HK-2 (cell line): ENCODE results near the gene TMTC3.
A peak's percentile ranks its signal among the peaks of the same experiment; 100 is the strongest.
"Not testable (repeated sequence)": the region's sequence is repeated elsewhere in the genome, so short reads cannot be mapped to it uniquely, and the experiment has no call there.

Experiments
- DNase-seq: peaks from one replicate; pipeline ENCODE4 v3.0.0-alpha.2; 2018; ENCODE audit not compliant: unreplicated experiment

TMTC3 gene

DNA sequence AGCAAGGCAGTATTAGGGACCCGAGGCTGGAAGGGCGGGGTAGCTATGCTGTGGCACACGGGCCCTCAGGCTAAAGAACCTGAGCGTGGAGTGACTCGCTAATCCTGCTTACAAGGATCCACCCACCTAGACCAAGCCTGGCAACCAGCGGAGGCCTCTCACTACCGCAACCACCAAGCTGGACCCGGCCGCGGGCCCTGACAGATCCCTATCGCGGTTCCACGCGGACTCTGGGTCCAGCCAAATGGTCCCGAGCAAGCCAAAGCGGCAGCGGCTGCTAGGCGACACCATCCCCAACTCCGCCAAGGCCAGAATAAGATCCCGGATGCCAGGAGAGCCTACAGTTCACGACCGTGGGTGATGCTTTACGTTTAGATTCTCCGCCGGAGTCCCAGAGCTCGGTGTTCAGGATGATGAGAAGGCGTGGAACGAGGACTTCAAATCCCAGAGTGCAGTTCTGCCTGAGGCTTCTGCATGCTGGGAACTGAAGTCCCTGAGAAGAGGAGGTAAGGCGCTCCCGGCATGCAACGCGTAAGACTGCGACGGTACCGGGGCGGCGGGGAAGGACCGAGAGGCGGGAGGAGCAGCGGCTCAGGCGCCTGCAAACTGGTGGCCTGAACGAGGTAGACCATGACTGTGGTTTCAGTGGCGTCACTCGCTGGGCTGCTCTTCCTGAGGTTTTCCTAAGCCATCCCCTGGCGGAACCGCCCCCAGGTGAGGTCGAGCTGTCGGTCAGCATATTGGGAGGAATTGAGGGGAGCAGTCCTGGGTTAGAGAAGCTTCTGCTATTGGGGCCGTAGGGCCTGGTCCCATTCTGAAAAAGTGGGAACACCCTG, at the start of gene TMTC3, which contains the start of gene CEP290:
TSS of gene TMTC3 (plus strand) at position 534 of the 836 bp plus-strand sequence. CDS start 6,009 bp downstream, outside the sequence.
TSS of gene CEP290 (minus strand) at position 315 of the 836 bp plus-strand sequence. CDS start 781 bp downstream, outside the sequence.
- DNase-seq, result peak; percentile 96

DNA sequence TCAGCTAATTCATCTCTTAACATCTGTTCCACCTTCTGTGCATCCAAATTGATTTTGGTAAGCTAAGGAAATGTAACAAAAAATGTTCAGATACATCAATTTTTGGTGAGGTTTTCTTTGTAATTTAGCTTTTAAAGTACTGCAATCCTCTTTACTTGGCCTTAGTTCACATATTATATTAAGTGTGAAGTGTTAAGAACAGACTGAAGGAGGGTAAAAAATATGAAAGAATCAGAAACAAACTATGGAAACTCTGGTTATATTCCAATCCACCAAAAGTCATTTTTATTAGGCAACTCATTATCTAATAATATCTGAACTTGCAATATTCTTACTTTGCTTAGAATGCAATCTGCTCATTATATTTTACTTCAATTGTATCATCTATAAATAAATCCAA, 49.3 kb upstream of the TMTC3 start:
- no peak for DNase-seq

DNA sequence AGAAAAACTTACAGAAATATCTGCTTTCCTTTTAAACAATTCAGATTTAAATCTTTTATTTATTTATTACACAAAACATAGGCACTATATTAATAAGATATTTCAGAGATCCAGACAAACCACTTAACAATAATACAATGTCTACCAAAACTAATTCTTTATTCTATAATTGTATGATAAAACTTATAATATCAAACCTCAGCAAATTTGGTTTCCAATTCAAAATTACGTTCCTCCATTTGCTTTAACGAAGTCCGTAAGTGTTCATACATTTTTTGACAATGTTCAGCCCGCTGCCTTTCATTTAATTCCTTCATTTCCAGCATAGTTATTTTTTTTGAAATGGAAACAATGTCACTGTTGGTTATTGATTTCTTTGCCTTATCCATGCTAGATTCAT, 48.5 kb upstream of the TMTC3 start:
- DNase-seq, result no peak

DNA sequence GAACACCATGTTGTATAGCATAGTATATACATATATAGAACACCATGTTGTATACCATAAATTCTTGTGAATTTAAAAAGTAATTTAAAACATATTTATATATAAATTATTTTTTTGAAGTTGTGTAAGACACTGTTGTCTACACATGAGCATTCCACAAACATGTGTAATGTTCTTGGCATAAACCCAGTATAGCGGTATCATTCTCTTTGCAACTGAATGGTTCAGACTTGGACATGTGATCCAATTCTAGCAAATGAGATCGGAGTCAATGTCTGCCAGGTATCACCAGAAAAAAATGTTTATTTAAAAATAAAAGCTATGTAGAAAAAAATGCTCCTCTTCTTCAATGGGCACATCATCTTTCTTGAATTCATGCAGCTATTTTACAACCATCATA, 34.1 kb upstream of the TMTC3 start:
- DNase-seq, result no peak

DNA sequence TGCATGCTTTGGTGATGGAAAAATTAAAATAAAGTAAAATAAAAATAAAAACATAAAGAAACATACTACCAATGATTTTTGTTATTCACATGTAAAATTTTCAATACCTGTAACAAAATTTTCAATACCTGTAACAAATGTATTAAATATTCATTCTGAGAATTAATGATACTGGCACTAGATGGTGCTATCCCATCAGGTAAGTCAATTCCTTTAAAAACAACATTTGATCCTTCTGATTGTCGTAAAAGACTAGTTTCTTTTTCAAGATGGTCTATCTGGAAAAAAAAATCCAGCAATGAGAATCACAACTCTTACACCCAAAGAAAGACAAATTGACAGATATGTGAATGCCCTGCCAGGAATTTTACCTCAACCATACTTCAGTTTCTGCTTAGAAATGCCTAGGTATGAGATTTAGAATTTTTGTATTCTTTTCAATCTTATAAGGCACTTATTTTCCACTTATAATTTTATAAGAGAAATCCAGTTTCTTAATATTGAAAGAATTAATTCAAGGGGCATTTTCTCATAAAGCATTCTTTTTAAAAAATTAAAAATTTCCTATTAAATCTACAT, 30.9 kb upstream of the TMTC3 start:
- no peak for DNase-seq

DNA sequence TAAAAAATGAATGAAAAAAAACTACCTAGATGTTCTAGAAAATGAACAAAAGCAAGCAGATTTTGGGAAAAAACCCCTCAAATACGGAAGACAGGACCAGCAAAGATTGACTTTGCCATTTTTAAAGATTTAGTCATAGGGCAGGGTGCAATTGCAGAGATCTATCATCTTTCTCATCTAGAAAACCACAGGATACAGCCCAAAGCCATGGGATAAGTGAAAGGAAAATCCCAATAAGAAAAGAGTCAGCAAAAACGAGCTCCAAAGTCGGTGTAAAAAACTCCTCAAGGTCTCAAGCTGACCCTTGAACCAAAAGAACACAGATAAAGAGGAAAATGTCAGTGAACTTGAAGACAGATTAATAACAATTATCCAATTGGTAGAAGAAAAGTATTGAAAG, 28.2 kb upstream of the TMTC3 start:
- DNase-seq, result no peak

DNA sequence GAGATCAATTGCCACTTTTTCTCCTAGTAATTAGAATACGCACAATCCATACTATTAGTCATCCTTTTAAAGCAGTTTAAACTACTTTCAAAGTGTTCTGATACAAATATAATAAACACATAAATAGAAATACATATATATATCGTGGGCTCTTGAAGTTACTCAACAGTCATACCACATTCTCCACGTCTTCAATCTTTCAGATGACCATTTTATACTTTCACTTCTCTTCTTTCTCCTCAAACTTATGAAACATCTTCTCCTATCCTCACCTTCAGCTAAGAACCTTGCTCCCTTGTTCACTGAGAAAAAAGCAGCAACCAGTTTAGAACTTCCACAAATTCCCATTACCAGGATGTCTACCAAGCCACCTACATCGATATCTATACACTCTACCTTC, 19.4 kb upstream of the TMTC3 start:
- DNase-seq, result no peak

DNA sequence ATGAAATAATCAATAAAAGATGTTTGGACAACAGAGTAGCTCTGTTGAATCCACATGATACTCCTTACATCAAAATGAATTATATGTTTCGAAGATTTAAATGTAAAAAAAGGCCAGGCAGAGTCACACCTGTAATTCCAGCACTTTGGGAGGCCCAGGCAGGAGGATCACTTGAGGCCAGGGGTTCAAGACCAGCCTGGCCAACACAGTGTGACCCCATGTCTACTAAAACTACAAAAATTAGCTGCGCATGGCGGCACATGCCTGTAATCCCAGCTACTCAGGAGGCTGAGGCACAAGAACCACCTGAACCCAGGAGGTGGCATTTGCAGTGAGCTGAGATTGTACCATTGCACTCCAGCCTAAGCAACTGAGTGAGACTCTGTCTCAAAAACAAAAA, 15.0 kb upstream of the TMTC3 start:
- no peak for DNase-seq

DNA sequence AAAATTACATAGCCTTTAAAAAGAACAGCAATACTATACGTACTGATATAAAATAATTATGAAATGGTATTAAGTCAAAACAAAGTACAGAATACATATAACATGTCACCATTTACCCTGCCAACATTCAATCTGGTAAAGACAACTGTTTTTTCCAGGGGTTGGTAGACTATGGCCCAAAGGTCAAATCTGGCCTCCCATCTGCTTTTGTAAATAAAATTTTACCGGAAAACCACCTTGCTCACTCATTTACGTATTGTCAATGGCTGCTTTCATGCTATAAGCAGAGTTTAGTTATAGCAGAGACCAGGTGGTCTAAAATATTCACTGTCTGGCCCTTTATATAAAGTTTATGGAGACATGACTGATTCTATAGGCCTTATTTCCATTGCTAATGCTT, 14.3 kb upstream of the TMTC3 start:
- DNase-seq, result no peak

DNA sequence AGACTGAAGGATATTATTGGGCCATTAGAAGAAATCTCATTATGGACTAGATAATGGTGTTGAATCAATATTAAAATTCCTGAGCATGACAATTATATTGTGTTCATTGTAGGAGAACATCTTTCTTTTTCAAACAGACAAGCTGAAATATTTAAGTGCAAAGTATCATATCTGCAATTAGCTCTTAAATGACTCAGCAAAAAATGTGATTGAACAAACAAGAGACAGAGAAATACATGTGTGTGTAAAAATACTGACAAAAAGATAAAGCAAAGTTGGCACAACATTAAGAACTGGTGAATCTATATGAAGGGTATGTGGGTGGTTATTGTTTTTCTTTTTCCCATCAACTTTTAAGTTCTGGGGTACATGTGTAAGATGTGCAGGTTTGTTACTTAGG, 9.7 kb upstream of the TMTC3 start:
- no peak for DNase-seq

DNA sequence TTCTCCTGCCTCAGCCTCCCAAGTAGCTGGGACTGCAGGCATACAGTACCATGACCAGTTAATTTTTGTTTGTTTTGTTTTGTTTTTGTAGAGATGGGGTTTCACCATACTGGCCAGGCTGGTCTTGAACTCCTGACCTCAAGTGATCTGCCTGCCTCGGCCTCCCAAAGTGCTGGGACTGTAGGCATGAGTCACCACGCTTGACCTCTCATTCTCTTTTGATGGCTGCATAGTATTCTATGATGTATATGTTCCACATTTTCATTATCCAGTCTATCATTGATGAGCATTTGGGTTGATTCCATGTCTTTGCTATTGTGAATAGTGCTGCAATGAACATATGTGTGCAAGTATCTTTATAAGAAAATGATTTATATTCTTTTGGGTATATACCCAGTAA, 8.9 kb upstream of the TMTC3 start:
- not testable (repeated sequence) for DNase-seq

DNA sequence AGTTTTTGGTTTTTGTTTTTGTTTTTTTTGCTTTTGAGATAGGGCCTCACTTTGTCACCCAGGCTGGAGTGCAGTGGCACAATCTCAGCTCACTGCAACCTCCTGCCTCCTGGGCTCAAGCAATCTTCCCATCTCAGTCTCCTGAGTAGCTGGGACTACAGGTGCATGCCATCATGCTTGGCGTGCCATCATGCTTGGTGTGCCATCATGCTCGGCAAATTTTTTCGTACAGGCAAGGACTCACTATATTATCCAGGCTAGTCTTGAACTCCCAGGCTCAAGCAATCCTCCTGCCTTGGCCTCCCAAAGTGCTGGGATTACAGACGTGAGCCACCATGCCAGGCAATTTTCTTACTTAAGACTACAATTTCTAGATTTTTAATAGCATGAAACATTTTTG, 2.4 kb upstream of the TMTC3 start:
- not testable (repeated sequence) for DNase-seq

DNA sequence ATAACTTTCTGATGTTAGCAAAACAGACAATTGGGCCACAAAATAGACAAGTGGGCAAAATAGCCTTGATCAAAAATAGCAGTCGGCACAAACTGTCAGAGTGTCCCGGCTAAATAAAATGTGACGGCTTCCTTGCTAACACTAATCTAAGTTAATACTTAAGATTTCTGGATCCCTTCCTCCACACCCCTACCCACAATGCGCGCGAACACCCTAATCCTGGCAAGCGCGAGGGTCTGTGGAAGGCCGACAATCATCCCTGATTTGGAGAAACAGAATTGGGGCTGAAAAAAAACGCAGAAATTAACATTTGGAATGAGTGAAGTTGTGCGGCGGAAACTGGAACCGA, 708 bp upstream of the TMTC3 start:
- DNase-seq, result no peak

DNA sequence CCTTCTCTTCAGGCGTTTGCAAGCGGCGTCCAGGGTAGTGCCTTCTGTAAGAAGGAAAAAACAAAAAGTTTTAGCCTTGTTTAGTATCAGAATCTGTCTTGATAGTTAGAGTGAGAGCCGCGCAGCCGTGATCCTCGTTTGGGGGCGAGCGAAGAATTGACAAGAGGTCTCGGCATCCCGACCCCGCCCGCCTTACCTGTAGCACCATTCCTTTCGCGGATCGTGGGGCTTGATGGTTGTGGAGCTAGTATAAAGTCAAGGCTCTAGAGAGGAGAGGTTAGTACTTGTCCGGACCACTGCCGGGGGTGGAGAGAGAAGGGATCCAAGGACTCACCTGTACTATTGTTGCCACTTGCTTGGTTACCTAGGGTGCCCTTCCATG, 494 bp downstream of the TMTC3 start:
- no peak for DNase-seq

DNA sequence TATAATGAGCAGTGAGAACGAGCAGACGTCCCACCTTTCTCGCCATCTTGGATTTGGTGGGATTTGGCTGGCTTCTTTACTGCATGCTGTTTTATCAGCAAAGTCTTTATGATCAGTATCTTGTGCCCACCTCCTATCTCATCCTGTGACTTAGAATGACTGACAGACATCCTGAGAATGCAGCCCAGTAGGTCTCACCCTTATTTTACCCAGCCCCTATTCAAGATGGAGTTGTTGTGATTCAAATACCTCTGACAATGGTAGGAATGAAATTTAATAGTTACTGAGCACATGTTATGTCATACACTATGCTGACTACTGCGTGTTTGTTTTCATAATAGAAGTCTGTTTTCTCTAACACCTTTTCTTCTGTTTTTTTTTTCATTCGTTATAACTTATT, 1.9 kb downstream of the TMTC3 start:
- no peak for DNase-seq

DNA sequence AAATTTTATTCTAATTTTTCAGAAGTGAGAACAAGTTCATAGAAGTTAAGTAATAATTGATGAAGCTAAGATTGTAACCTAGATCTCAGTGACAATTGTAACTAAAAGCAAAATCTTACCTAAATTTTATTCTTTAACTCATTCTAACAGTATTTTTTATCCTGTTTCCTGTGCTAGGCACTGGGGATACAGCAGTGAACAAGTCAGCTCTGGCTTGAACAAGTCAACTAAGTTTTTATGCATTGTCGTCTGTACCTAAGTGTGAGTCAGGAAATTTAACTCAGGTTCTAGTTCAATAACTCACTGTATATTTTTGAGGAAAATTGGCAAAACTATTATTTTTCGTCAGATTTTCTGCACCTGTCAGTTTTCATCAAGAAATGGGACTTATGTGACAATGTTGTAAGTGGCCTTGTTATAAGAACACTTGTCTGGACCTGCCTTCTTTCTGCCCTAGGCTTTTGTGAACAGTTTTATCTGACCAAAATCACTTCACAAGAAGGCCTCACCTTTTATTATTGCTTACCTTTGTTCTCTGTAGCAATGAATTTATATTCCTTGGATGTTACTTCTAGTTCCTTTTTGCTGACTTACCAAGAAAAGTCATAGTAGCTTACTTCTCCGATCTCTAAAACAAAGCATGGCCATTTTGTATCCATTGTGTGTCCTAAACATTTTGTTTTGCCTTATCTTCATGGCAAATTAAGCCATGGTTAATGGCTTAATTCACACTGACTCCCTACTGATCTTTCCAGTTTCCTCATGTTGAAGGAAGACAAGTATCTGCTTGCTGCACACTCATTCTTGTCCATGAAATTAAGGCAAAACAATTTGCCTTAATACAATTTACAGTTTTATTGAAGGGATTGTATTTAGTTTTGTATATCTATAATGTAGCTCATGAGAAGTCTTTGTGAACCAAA, 2.7 kb downstream of the TMTC3 start:
- no peak for DNase-seq

DNA sequence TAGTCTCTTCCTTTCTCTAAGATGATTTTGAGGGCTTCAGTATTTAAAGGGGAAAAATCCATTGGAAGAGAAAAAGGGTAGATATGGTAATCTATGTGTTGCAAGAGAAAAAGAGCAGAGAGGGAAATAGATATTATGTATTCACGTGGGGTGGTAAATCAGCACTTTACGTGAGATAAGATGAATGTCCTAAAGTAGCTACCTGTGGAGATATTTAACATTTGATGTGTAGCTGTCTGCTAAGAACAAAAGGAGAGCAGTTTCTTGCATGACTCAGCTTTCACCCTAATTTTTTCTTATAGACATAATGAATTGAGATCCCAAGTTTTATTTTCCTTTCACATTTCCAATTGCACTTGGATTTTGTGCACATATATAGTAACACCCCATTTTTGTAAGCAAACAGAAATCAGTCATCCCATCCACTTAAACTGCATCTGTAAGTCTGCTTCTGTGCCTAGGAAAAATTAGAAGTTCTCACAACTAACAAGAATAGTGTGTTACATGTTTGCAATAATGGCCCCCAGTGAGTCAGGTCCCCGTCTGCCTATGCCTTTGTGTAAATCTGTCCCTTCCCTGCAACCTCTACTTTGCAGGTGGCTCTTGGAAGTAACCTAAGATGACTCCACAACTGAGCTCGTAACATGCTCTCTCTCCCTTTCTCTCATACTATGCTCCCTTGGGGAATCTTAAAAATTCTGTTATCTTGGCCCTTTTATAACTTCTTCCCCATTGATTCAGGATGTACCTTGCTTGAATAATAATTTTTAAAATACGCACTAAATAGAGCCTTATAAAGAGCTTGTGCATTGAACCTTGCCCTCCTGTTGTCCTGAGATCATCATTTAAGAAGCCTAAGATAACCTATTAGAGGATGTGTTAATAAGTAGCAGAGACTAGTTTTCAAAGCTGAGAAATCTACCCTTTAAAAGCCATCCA, 3.7 kb downstream of the TMTC3 start:
- no peak for DNase-seq

DNA sequence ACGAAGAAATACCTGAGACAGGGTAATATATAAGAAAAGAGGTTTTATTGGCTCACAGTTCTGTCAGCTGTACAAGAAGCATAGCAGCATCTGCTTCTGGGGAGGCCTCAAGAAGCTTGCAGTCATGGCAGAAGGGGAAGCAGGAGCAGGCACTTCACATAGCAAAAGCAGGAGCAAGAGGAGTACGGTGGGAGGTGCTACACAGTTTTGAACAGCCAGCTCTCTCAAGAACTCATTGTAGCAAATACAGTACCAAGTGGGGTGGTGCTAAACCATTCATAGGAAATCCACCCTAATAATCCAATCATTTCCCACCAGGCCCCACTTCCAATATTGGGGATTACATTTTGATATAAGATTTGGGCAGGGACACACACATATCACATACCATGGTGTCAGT, 8.0 kb downstream of the TMTC3 start:
- no peak for DNase-seq

DNA sequence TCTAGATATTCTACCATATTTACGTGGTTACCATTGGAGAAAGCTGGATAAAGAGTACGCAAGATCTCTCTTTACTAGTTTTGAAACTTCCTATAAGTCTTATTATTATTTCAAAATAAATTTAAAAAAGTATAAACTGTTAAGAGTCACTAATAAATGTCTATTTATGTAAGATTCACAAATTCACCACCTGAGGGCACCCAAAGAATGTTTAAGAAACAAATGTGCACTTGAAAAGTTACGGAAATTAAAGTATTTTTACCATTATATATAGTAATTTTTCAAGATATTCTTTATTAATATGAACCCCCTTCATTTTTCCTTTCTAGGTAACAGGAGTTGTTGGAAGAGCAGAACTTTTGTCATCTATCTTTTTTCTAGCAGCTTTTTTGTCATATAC, 11.9 kb downstream of the TMTC3 start:
- DNase-seq, result no peak

DNA sequence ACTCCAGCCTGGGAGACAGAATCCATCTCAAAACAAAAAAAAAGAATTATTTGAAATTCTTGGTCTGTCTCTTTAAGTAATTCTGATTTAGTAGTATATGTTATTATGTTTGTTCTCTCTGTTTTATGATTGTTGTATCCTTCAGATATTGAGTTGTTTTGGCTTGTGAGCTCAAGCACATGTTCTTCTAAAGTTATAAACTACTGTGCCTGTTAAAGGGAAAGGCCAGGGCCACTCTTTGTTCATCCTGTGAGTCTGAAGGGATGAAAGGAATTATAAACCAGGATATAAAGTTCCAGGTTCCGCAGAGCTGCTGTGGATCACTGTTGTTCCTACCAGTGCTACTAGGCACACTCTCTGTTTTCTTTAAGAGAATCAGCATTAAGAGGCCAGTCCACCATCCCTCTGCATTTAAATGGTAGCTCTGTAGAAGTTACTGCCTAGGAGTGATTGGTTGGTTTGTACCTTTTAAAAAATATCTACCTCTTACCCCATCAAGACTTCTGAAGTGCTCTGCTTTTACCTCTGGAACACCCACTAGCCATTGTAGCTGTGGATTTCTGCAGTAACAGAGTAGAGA, 14.1 kb downstream of the TMTC3 start:
- no peak for DNase-seq

DNA sequence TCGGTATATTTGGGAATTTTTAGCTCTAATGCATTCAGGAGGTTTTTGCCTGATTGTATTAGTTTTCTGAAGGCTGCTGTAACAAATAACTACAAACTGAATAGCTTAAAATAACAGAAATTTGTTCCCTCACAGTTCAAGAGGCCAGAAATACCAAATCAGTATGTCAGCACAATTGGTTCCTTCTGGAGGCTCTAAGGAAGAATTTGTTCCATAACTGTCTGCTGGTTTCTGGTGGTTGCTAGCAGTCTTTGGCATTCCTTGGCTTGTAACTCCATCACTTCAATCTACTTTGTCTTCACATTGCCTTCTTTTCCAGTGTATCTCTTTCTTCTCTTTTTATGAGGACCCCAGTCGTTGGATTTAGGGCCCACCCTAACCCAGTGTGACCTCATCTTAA, 21.3 kb downstream of the TMTC3 start:
- no peak for DNase-seq
